ENCODE data around the gene RUFY3. TPM values are rescaled to one million over a fixed set of nuclear protein-coding genes. Genes with fewer than 3 reads are reported as not detected.

Gene RUFY3
- total RNA-seq, 1 experiment from 2014 or later = 29.6 TPM

- Histone ChIP-seq H3K36me3 (ENCODE audit: control insufficient read depth, insufficient read depth, low read length) (no peaks in the 10 kb centered on the region), H3K4me1 (ENCODE audit: control insufficient read depth, insufficient read depth, low read length) (peaks cover 11% of the 10 kb centered on the region), H3K4me3 (ENCODE audit: low read depth in 2 of 2, low read length in 2 of 2) (no peak overlapping the region), H3K27me3 (ENCODE audit: control insufficient read depth, insufficient read depth, low read length) (no peaks in the 10 kb centered on the region), H3K27ac (ENCODE audit: low read length) (peak overlapping the region; percentile 49; the same call in 1 of the 2 replicates), H3K9me3 (ENCODE audit: control insufficient read depth, insufficient read depth, low read depth, low read length) (no peaks in the 10 kb centered on the region)
- TF ChIP-seq TCF7L2 (IDR thresholded peaks at IDR 0.05; ENCODE audit: low read depth, low read length) (no peak), SIN3A (IDR thresholded peaks at IDR 0.05; ENCODE audit: borderline replicate concordance, insufficient read depth, low read depth, low read length) (no peak), REST (IDR thresholded peaks at IDR 0.05; ENCODE audit: insufficient read depth in 1 of 2, low read depth in 2 of 2, low read length in 1 of 2) (no peak), POLR2AphosphoS5 (IDR thresholded peaks at IDR 0.05; ENCODE audit: low read depth, low read length) (no peak)
- TF ChIP-seq, protein P1, sequence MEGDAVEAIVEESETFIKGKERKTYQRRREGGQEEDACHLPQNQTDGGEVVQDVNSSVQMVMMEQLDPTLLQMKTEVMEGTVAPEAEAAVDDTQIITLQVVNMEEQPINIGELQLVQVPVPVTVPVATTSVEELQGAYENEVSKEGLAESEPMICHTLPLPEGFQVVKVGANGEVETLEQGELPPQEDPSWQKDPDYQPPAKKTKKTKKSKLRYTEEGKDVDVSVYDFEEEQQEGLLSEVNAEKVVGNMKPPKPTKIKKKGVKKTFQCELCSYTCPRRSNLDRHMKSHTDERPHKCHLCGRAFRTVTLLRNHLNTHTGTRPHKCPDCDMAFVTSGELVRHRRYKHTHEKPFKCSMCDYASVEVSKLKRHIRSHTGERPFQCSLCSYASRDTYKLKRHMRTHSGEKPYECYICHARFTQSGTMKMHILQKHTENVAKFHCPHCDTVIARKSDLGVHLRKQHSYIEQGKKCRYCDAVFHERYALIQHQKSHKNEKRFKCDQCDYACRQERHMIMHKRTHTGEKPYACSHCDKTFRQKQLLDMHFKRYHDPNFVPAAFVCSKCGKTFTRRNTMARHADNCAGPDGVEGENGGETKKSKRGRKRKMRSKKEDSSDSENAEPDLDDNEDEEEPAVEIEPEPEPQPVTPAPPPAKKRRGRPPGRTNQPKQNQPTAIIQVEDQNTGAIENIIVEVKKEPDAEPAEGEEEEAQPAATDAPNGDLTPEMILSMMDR (IDR thresholded peaks at IDR 0.05) = no peak
- intact Hi-C loops (cut with micrococcal nuclease; ENCODE audit: unreplicated experiment) (no loop called here), in situ Hi-C loops (cut with HindIII; ENCODE audit: low pct_unique_long_range_greater_than_20kb, low sequenced_read_pairs) (no loop called here)
- DNase-seq (ENCODE audit: low read depth, low spot score) = no peak
- ChIA-PET CTCF (no interaction called here), POLR2A (interaction anchor here (0.7 kb wide), 1 partner anchor 9 kb away, joined by 5 read pairs; the partner anchor contains the start of gene RUFY3)
- TSS peak; percentile 22 for BruUV-seq (replicated peaks)
- no peak for ATAC-seq
These were observed 8.9 kb upstream of the RUFY3 start for GRCh38 chr4:70712604-70713452.

DNA sequence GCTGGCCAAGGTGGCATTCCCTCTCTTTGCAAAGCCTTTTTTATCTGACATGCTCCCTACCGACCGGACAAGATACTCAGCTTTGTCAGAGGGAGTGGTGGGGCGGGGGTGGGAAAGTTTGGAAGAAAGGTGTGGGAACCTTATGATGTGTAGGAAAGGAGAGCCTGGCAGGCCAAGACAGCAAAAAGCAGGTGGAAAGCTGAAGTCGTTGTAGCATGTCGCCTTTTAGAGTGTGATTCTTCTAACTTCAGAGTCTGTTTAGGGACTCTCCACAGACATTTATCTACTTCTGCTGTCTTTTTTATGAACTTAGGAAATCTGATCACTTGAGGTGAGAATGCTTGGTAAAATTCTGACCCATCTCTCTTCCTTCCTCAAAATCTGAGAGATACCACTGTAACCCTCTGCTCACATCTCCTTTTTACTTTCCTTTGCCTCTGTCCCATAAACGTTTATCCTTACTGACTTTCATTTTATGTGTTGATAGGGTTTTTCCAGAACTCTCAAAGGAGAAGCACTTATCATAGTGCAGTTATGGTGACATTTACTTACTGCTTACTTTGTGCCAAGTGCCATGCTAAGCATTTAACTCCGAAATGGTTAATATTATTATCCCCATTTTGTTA lies 8.2 kb upstream of the RUFY3 start:
- Histone ChIP-seq H3K27me3 (ENCODE audit: control insufficient read depth, insufficient read depth, low read length) (no peaks in the 10 kb centered on the region), H3K36me3 (ENCODE audit: control insufficient read depth, insufficient read depth, low read length) (no peaks in the 10 kb centered on the region), H3K27ac (ENCODE audit: low read length) (peak overlapping the region; percentile 49; the same call in 1 of the 2 replicates), H3K9me3 (ENCODE audit: control insufficient read depth, insufficient read depth, low read depth, low read length) (no peaks in the 10 kb centered on the region), H3K4me3 (ENCODE audit: low read depth in 2 of 2, low read length in 2 of 2) (no peak overlapping the region), H3K4me1 (ENCODE audit: control insufficient read depth, insufficient read depth, low read length) (peaks cover 11% of the 10 kb centered on the region)
- no peak for DNase-seq (ENCODE audit: low read depth, low spot score)
- BruUV-seq (replicated peaks) = no TSS peak
- ATAC-seq = no peak
- intact Hi-C loops (cut with micrococcal nuclease; ENCODE audit: unreplicated experiment) = no loop called here
- POLR2A ChIA-PET = no interaction called here
- CTCF ChIA-PET = no interaction called here
- TF ChIP-seq REST (IDR thresholded peaks at IDR 0.05; ENCODE audit: insufficient read depth in 1 of 2, low read depth in 2 of 2, low read length in 1 of 2) (no peak), TCF7L2 (IDR thresholded peaks at IDR 0.05; ENCODE audit: low read depth, low read length) (no peak)
- in situ Hi-C loops (cut with HindIII; ENCODE audit: low pct_unique_long_range_greater_than_20kb, low sequenced_read_pairs) = no loop called here

All from Panc1 (cell line).